ENCODE results near the gene CFAP43.

- TF ChIP-seq CTCF (conservative IDR thresholded peaks at IDR 0.05; ENCODE audit: low read length) (no peak), EZH2phosphoT487 (IDR thresholded peaks at IDR 0.05; ENCODE audit: borderline replicate concordance, low read depth, low read length) (no peak)
These were observed 3.6 kb upstream of the CFAP43 start for GRCh38 chr10:104235801-104236200.

Measured in OCI-LY7 (cell line).